ENCODE results near the gene SCYGR3. TPM values are rescaled to one million over a fixed set of nuclear protein-coding genes. Genes with fewer than 3 reads are reported as not detected.
A peak's percentile ranks its signal among the peaks of the same experiment; 100 is the strongest.

SCYGR3 gene
- polyA plus RNA-seq, 4 donors = not detected

DNA sequence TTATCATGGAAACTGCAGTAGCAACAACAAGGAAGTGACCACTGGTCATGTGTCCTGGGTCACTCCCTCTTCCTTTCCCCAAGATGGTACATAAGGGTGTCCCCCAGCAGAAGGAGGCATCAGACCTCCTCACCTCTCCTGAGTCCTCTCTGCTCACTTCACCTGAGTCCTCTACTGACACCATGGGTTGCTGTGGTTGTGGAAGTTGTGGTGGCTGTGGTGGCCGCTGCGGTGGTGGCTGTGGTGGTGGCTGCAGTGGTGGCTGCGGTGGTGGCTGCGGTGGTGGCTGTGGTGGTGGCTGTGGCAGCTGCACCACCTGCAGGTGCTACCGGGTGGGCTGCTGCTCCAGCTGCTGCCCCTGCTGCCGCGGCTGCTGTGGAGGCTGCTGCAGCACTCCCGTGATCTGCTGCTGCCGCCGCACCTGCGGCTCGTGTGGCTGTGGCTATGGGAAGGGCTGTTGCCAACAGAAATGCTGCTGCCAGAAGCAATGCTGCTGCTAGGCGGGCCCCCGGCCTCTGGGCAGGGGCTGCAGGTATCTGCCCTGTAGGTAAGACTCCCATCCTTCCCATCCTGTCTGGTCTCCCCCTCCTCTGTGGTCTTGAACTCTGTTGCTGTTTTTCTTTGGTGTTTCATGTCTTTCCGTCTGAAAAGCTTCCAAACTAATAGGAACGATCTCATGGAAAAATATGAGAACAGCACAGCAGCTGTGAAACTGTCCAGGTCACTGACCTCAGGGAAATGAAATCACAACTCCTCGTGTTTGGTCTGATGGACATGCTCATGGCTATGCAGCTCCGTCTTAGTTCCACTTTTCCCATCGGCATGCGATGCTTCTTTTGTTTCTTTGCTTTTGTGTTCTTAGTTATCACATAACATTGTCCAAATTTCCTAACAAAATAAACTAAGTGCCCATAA is 2.9 kb upstream of the SCYGR3 start, which contains the start of gene SCYGR4:
Gene SCYGR4, plus strand, starts transcription at position 183 of the 915 bp plus-strand sequence. Its CDS starts 0 bp downstream, at position 183.
- H3K27ac ChIP-seq (ENCODE audit: low read depth in 1 of 3, low read length in 2 of 3) = no peak within 1 kb of the TSS
- WGBS, 3 donors = 72 to 87% (median 78%) methylated on average over 16 to 20 of the region's 20 CpGs

DNA sequence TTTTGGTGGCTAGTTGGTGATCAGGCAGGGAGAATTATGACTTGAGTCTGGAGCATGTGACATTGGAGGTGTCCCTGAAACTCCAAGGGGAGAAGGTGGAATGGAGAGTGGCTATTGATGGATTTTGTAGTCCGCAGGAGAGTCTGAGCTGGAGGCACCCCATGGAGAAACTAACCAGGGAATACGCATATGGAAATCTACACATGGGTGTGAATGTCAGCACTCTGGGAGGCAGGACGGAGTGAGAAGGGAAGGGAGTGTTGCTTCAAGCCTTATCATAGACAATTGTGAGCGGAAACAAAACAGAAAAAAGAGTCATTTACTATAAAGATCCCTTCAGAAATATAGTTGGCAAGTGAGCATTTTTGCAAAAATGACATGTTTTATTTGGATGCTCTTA is 2.0 kb upstream of the SCYGR3 start:
- Histone ChIP-seq H3K4me3 (ENCODE audit: low read depth in 1 of 3, low read length in 3 of 3) (no peak overlapping the region), H3K9me3 (ENCODE audit: control insufficient read depth in 2 of 2, insufficient read depth in 1 of 2, low read depth in 1 of 2, low read length in 1 of 2) (peaks cover 0 to 2% of the 10 kb centered on the region in 2 donors)

More for the DNA sequence above, 2.9 kb upstream of the SCYGR3 start, which contains the start of gene SCYGR4:
- Histone ChIP-seq H3K4me3 (ENCODE audit: low read depth in 1 of 3, low read length in 3 of 3) (no peak within 1 kb of the TSS), H3K27me3 (ENCODE audit: control insufficient read depth in 3 of 3, insufficient read depth in 3 of 3, low read length in 3 of 3) (peaks cover 0 to 2% (median 0%) of the 10 kb centered on the region in 3 donors), H3K4me1 (ENCODE audit: control insufficient read depth in 3 of 3, insufficient read depth in 2 of 3, low read depth in 1 of 3, low read length in 2 of 3) (no peaks in the 10 kb centered on the region), H3K9me3 (ENCODE audit: control insufficient read depth in 2 of 2, insufficient read depth in 1 of 2, low read depth in 1 of 2, low read length in 1 of 2) (peaks cover 0 to 7% of the 10 kb centered on the region in 2 donors), H3K36me3 (ENCODE audit: control insufficient read depth in 3 of 3, insufficient read depth in 2 of 3, low read depth in 1 of 3, low read length in 3 of 3) (no peaks in the 10 kb centered on the region)
- FAIRE-seq (no peak), DNase-seq (no peak)

DNA sequence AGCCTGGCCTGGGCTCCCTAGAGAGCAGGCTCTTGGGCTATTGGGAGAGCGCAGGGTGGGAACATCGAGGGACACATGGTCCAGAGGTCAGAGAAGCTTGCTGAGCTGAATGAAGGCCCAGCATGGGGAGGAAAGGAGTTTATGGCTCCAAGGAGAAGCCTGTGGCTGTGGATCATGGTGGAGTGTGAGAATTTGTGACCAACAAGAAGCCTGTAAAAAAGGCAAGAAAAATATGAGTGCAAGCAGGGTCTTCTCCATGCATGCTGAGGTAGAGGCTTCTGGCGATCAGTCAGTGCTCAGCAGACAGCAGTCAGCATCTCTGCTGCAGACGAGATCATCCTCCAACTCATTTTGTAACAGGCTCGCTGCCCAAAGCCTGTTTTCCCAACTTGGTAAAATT is 1.3 kb upstream of the SCYGR3 start:
- no peak for FAIRE-seq
- 74 to 80% (median 78%) methylated on average over 5 of the region's 5 CpGs for WGBS, 3 donors
- H3K27me3 ChIP-seq (ENCODE audit: control insufficient read depth in 3 of 3, insufficient read depth in 3 of 3, low read length in 3 of 3) = peaks cover 0 to 3% (median 0%) of the 10 kb centered on the region in 3 donors

More for the DNA sequence above, 2.0 kb upstream of the SCYGR3 start:
- no peaks in the 10 kb centered on the region for H3K36me3 ChIP-seq (ENCODE audit: control insufficient read depth in 3 of 3, insufficient read depth in 2 of 3, low read depth in 1 of 3, low read length in 3 of 3)
- H3K4me1 ChIP-seq (ENCODE audit: control insufficient read depth in 3 of 3, insufficient read depth in 2 of 3, low read depth in 1 of 3, low read length in 2 of 3) = no peaks in the 10 kb centered on the region
- DNase-seq = no peak
- no peak overlapping the region for H3K27ac ChIP-seq (ENCODE audit: low read depth in 1 of 3, low read length in 2 of 3)
- H3K27me3 ChIP-seq (ENCODE audit: control insufficient read depth in 3 of 3, insufficient read depth in 3 of 3, low read length in 3 of 3) = peaks cover 0 to 3% (median 0%) of the 10 kb centered on the region in 3 donors
- no peak for FAIRE-seq
- 68 to 89% (median 88%) methylated on average over 4 of the region's 4 CpGs for WGBS, 3 donors

DNA sequence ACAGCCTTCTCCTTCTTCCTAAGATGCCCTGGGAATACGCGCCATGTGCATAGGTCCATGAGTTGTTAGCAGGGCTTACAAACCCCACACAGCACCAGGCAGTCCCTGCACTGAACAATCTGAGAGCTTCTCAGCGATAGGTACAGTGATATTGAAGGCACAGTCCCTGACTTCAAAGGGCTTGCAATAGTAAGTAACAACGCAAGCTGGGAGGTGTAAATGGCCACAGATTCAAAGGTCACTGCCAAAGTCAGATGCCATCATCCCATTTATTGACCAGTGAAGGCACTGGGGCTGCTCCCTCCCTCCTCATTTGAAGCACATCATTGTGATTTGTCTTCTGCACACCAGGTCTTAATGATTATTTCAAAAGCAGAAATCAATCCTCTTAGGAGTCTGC is 541 bp upstream of the SCYGR3 start:
- Histone ChIP-seq H3K9me3 (ENCODE audit: control insufficient read depth in 2 of 2, insufficient read depth in 1 of 2, low read depth in 1 of 2, low read length in 1 of 2) (no peaks in the 10 kb centered on the region), H3K27me3 (ENCODE audit: control insufficient read depth in 3 of 3, insufficient read depth in 3 of 3, low read length in 3 of 3) (peaks cover 0 to 3% (median 0%) of the 10 kb centered on the region in 3 donors), H3K4me1 (ENCODE audit: control insufficient read depth in 3 of 3, insufficient read depth in 2 of 3, low read depth in 1 of 3, low read length in 2 of 3) (no peaks in the 10 kb centered on the region), H3K4me3 (ENCODE audit: low read depth in 1 of 3, low read length in 3 of 3) (no peak overlapping the region), H3K36me3 (ENCODE audit: control insufficient read depth in 3 of 3, insufficient read depth in 2 of 3, low read depth in 1 of 3, low read length in 3 of 3) (no peaks in the 10 kb centered on the region), H3K27ac (ENCODE audit: low read depth in 1 of 3, low read length in 2 of 3) (no peak overlapping the region)
- FAIRE-seq = no peak
- peak in 1 of 2 donors; percentile 11 for DNase-seq
- 65 to 86% (median 75%) methylated on average over 4 of the region's 4 CpGs for WGBS, 3 donors

More for the DNA sequence above, 1.3 kb upstream of the SCYGR3 start:
- Histone ChIP-seq H3K9me3 (ENCODE audit: control insufficient read depth in 2 of 2, insufficient read depth in 1 of 2, low read depth in 1 of 2, low read length in 1 of 2) (no peaks in the 10 kb centered on the region), H3K4me1 (ENCODE audit: control insufficient read depth in 3 of 3, insufficient read depth in 2 of 3, low read depth in 1 of 3, low read length in 2 of 3) (no peaks in the 10 kb centered on the region), H3K27ac (ENCODE audit: low read depth in 1 of 3, low read length in 2 of 3) (no peak overlapping the region), H3K4me3 (ENCODE audit: low read depth in 1 of 3, low read length in 3 of 3) (no peak overlapping the region), H3K36me3 (ENCODE audit: control insufficient read depth in 3 of 3, insufficient read depth in 2 of 3, low read depth in 1 of 3, low read length in 3 of 3) (no peaks in the 10 kb centered on the region)
- DNase-seq = no peak

DNA sequence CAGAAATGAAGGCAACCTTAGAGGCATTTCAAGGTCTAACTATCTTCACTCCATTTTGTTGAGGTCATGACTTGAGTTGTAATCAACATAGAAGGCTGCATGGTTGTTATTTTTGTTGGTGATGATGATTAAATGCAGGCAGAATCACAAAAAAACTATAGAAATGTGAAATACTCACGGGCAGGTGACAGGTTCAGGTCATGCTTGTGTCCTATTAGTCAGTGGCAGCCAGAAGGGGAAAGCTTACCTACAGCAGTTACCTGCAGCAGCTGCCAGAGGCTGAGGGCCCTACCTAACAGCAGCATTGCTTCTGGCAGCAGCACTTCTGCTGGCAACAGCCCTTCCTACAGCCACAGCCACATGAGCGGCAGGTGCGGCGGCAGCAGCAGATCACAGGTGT is 394 bp downstream of the SCYGR3 start:
- DNase-seq = no peak
- Histone ChIP-seq H3K4me1 (ENCODE audit: control insufficient read depth in 3 of 3, insufficient read depth in 2 of 3, low read depth in 1 of 3, low read length in 2 of 3) (no peaks in the 10 kb centered on the region), H3K27ac (ENCODE audit: low read depth in 1 of 3, low read length in 2 of 3) (no peak overlapping the region), H3K9me3 (ENCODE audit: control insufficient read depth in 2 of 2, insufficient read depth in 1 of 2, low read depth in 1 of 2, low read length in 1 of 2) (no peaks in the 10 kb centered on the region), H3K27me3 (ENCODE audit: control insufficient read depth in 3 of 3, insufficient read depth in 3 of 3, low read length in 3 of 3) (peaks cover 0 to 3% (median 0%) of the 10 kb centered on the region in 3 donors), H3K36me3 (ENCODE audit: control insufficient read depth in 3 of 3, insufficient read depth in 2 of 3, low read depth in 1 of 3, low read length in 3 of 3) (no peaks in the 10 kb centered on the region), H3K4me3 (ENCODE audit: low read depth in 1 of 3, low read length in 3 of 3) (no peak overlapping the region)
- 61 to 87% (median 76%) methylated on average over 1 to 4 of the region's 4 CpGs for WGBS, 3 donors
- FAIRE-seq = no peak

DNA sequence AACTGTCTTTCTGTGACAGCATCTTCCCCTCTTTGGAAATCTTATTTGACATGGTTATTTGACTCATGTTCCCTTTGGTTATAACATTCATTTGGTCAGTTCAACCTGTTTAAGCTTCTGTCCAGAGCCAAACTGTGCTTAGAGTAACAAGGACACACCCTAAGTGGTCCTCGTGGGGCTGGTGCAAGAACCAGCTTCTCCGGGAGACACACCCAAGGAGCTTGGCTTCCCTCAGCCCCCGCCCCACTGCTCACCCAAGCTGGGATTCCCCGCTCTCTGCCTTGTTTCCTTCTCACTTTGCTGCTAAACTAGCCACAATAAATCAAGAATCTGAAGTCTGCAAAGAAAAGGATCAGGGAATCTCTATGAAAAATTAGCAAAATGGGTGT is 1.4 kb downstream of the SCYGR3 start:
- no peak overlapping the region for H3K4me3 ChIP-seq (ENCODE audit: low read depth in 1 of 3, low read length in 3 of 3)
- 61 to 63% (median 62%) methylated on average over 4 of the region's 4 CpGs for WGBS, 3 donors

DNA sequence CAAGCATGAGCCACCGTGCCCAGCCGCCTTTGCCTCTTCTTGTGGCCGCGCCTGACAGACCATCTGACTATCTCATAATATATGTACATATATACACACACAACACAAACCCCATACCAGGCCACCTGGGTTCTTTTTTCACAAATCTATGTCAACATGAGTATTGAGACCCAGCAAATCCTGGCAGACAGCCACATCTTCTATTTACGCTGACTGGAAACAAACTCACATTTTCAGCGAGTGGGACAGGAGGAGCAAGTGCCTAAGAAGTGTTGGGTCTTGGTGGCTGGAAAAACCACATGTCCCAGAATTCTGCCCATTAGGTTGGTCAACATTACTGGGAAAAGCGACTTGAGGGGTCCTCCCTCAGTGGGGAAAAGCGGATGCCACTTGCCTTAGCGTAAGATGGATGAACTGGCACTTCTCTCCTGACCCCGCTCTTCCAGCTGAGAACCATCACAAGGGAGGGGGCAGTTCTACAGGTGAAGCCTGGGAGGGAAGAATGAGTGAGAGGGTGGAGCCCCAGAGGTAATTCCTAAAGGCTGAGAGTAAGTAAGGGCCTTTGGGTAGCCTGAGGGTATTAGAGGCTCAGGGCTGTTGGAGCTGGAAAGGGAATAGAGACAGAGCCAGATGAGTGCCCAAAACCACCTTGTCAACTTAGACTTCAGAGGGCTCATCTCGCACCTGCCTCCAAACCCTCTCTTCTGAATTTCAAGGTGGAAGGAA is 1.9 kb downstream of the SCYGR3 start:
- no peak overlapping the region for H3K4me3 ChIP-seq (ENCODE audit: low read depth in 1 of 3, low read length in 3 of 3)
- no peak for DNase-seq
- no peak overlapping the region for H3K27ac ChIP-seq (ENCODE audit: low read depth in 1 of 3, low read length in 2 of 3)
- 81 to 87% (median 87%) methylated on average over 11 of the region's 11 CpGs for WGBS, 3 donors
- H3K4me1 ChIP-seq (ENCODE audit: control insufficient read depth in 3 of 3, insufficient read depth in 2 of 3, low read depth in 1 of 3, low read length in 2 of 3) = no peaks in the 10 kb centered on the region
- no peaks in the 10 kb centered on the region for H3K36me3 ChIP-seq (ENCODE audit: control insufficient read depth in 3 of 3, insufficient read depth in 2 of 3, low read depth in 1 of 3, low read length in 3 of 3)
- H3K27me3 ChIP-seq (ENCODE audit: control insufficient read depth in 3 of 3, insufficient read depth in 3 of 3, low read length in 3 of 3) = peaks cover 0 to 3% (median 0%) of the 10 kb centered on the region in 3 donors
- FAIRE-seq = no peak
- no peaks in the 10 kb centered on the region for H3K9me3 ChIP-seq (ENCODE audit: control insufficient read depth in 2 of 2, insufficient read depth in 1 of 2, low read depth in 1 of 2, low read length in 1 of 2)

More for the DNA sequence above, 1.4 kb downstream of the SCYGR3 start:
- Histone ChIP-seq H3K36me3 (ENCODE audit: control insufficient read depth in 3 of 3, insufficient read depth in 2 of 3, low read depth in 1 of 3, low read length in 3 of 3) (no peaks in the 10 kb centered on the region), H3K27me3 (ENCODE audit: control insufficient read depth in 3 of 3, insufficient read depth in 3 of 3, low read length in 3 of 3) (peaks cover 0 to 3% (median 0%) of the 10 kb centered on the region in 3 donors), H3K27ac (ENCODE audit: low read depth in 1 of 3, low read length in 2 of 3) (no peak overlapping the region), H3K4me1 (ENCODE audit: control insufficient read depth in 3 of 3, insufficient read depth in 2 of 3, low read depth in 1 of 3, low read length in 2 of 3) (no peaks in the 10 kb centered on the region), H3K9me3 (ENCODE audit: control insufficient read depth in 2 of 2, insufficient read depth in 1 of 2, low read depth in 1 of 2, low read length in 1 of 2) (no peaks in the 10 kb centered on the region)
- no peak for FAIRE-seq
- no peak for DNase-seq

DNA sequence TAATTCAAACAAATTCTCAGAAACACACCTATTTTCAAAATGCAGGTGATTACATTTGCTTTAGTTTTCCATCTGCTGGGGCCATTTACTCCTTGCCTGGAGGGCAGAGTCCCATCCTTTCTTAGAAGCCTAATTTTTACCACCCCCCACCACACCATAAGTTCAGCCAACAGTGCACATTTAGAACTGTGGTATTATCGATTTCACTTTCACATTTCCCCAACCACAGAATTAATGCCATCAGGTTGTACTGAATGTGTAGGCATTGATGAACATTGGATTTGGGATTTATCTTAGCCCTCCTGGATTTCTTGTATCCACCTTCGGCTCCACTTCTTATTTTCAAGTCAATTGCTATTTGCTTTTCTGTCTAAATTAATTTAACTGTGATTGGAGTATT is 4.5 kb downstream of the SCYGR3 start:
- H3K4me3 ChIP-seq (ENCODE audit: low read depth in 1 of 3, low read length in 3 of 3) = no peak overlapping the region
- peaks cover 0 to 3% (median 0%) of the 10 kb centered on the region in 3 donors for H3K27me3 ChIP-seq (ENCODE audit: control insufficient read depth in 3 of 3, insufficient read depth in 3 of 3, low read length in 3 of 3)
- H3K36me3 ChIP-seq (ENCODE audit: control insufficient read depth in 3 of 3, insufficient read depth in 2 of 3, low read depth in 1 of 3, low read length in 3 of 3) = no peaks in the 10 kb centered on the region
- 47 to 69% (median 58%) methylated on average over 2 of the region's 2 CpGs for whole genome bisulfite sequencing, 3 donors
- no peak for FAIRE-seq
- DNase-seq = no peak
- no peak overlapping the region for H3K27ac ChIP-seq (ENCODE audit: low read depth in 1 of 3, low read length in 2 of 3)
- H3K4me1 ChIP-seq (ENCODE audit: control insufficient read depth in 3 of 3, insufficient read depth in 2 of 3, low read depth in 1 of 3, low read length in 2 of 3) = no peaks in the 10 kb centered on the region
- no peaks in the 10 kb centered on the region for H3K9me3 ChIP-seq (ENCODE audit: control insufficient read depth in 2 of 2, insufficient read depth in 1 of 2, low read depth in 1 of 2, low read length in 1 of 2)

Measured in small intestine (tissue), 7 donors.